Trophoblast cell (in vitro differentiated cells and primary cell): ENCODE measurements around the gene TOPBP1.

Source experiments
- DNase-seq, 2 donors: peaks; one replicate each; pipeline ENCODE4 v3.0.0-alpha.2; 2016
- H2AFZ ChIP-seq: 2 replicates; pipeline ENCODE4 v1.6.1; 2013; ENCODE audit warnings: low read length, moderate library complexity, mild to moderate bottlenecking; ENCODE audit not compliant: insufficient read depth, poor library complexity
- H2AK5ac ChIP-seq: 2 replicates; pipeline ENCODE4 v1.6.1; 2013; ENCODE audit warnings: mild to moderate bottlenecking, low read length
- H2BK120ac ChIP-seq: 2 replicates; pipeline ENCODE4 v1.6.1; 2013; ENCODE audit warnings: low read length, mild to moderate bottlenecking, moderate library complexity; ENCODE audit not compliant: insufficient read depth, poor library complexity
- H2BK12ac ChIP-seq: 2 replicates; pipeline ENCODE4 v1.6.1; 2013; ENCODE audit warnings: mild to moderate bottlenecking, low read length, moderate library complexity
- H2BK5ac ChIP-seq: 2 replicates; pipeline ENCODE4 v1.6.1; 2013; ENCODE audit warnings: low read length, low read depth, moderate library complexity, mild to moderate bottlenecking; ENCODE audit not compliant: poor library complexity
- H3K14ac ChIP-seq: 2 replicates; pipeline ENCODE4 v1.6.1; 2013; ENCODE audit warnings: mild to moderate bottlenecking, low read length
- H3K18ac ChIP-seq: 2 replicates; pipeline ENCODE4 v1.6.1; 2013; ENCODE audit warnings: mild to moderate bottlenecking, low read length
- H3K23ac ChIP-seq: 2 replicates; pipeline ENCODE4 v1.6.1; 2013; ENCODE audit warnings: low read length
- H3K27ac ChIP-seq: 2 replicates; pipeline ENCODE4 v1.5.1; 2013; ENCODE audit warnings: low read depth, mild to moderate bottlenecking, inconsistent platforms, low read length, moderate library complexity
- H3K27me3 ChIP-seq: 2 replicates; pipeline ENCODE4 v1.6.1; 2013; ENCODE audit warnings: inconsistent platforms, mild to moderate bottlenecking, low read length, moderate library complexity; ENCODE audit not compliant: insufficient read depth
- H3K36me3 ChIP-seq, 2 experiments: 1 replicate in 1 of 2; 2 replicates in 1 of 2; pipeline ENCODE4 v1.6.1; 2013; ENCODE audit warnings: low read length in 2 of 2, mild to moderate bottlenecking in 2 of 2, moderate library complexity in 1 of 2; ENCODE audit not compliant: insufficient read depth in 2 of 2, control insufficient read depth in 1 of 2
- H3K4ac ChIP-seq: 2 replicates; pipeline ENCODE4 v1.6.1; 2013; ENCODE audit warnings: low read depth, mild to moderate bottlenecking, low read length, moderate library complexity
- H3K4me1 ChIP-seq, 2 experiments: 1 replicate in 1 of 2; 2 replicates in 1 of 2; pipeline ENCODE4 v1.6.1; 2013; ENCODE audit warnings: low read length in 2 of 2, mild to moderate bottlenecking in 2 of 2, moderate library complexity in 1 of 2; ENCODE audit not compliant: insufficient read depth in 2 of 2, control insufficient read depth in 1 of 2
- H3K4me2 ChIP-seq: 2 replicates; pipeline ENCODE4 v1.6.1; 2013; ENCODE audit warnings: inconsistent platforms, mild to moderate bottlenecking, low read length, moderate library complexity
- H3K4me3 ChIP-seq: 2 replicates; pipeline ENCODE4 v1.5.1; 2013; ENCODE audit warnings: mild to moderate bottlenecking, low read depth, low read length, inconsistent platforms
- H3K79me1 ChIP-seq: one replicate; pipeline ENCODE4 v1.6.1; 2013; ENCODE audit warnings: low read length
- H3K79me2 ChIP-seq: 2 replicates; pipeline ENCODE4 v1.6.1; 2013; ENCODE audit warnings: low read length, mild to moderate bottlenecking; ENCODE audit not compliant: control insufficient read depth, insufficient read depth, poor library complexity
- H3K9ac ChIP-seq: 2 replicates; pipeline ENCODE4 v1.6.1; 2013; ENCODE audit warnings: mild to moderate bottlenecking, low read length
- H3K9me3 ChIP-seq: 2 replicates; pipeline ENCODE4 v1.6.1; 2013; ENCODE audit warnings: low read depth, mild to moderate bottlenecking, control low read depth, inconsistent platforms, low read length; ENCODE audit not compliant: insufficient read depth
- H4K12ac ChIP-seq: 2 replicates; pipeline ENCODE4 v1.6.1; 2013; ENCODE audit warnings: low read depth, mild to moderate bottlenecking, low read length, moderate library complexity
- H4K8ac ChIP-seq: 2 replicates; pipeline ENCODE4 v1.6.1; 2013; ENCODE audit warnings: low read depth, mild to moderate bottlenecking, low read length, moderate library complexity
- H4K91ac ChIP-seq: one replicate; pipeline ENCODE4 v1.6.1; 2013; ENCODE audit warnings: low read depth, mild to moderate bottlenecking, low read length, moderate library complexity
- WGBS: extraction: QIAGEN DNeasy Blood & Tissue Kit; methylation state at CpG from one replicate; pipeline ENCODE4 v1.1.7; 2013; ENCODE audit warnings: missing lambda C conversion rate; ENCODE audit not compliant: insufficient read length, insufficient coverage; ENCODE audit errors: extremely low coverage; 5-methylcytosine and 5-hydroxymethylcytosine counted together

TOPBP1 gene

GRCh38 chr3:133703915-133704314, 42.2 kb upstream of the TOPBP1 start:
- Histone ChIP-seq H3K27me3 (peaks cover 3% of the 10 kb centered on the region), H3K79me2 (no peaks in the 10 kb centered on the region), H3K9me3 (peaks cover 5% of the 10 kb centered on the region), H2BK12ac (no peak overlapping the region), H3K4me2 (no peak overlapping the region), H4K12ac (no peak overlapping the region), H3K9ac (no peak overlapping the region), H3K4me1 (no peaks in the 10 kb centered on the region), H3K14ac (no peak overlapping the region), H3K23ac (no peak overlapping the region), H3K36me3 (no peaks in the 10 kb centered on the region), H4K8ac (no peak overlapping the region), H3K79me1 (no peaks in the 10 kb centered on the region), H3K27ac (no peak overlapping the region), H2BK120ac (no peak overlapping the region), H2AFZ (no peak overlapping the region), H4K91ac (no peak overlapping the region), H3K4ac (no peak overlapping the region), H3K18ac (no peak overlapping the region), H2AK5ac (no peak overlapping the region), H3K4me3 (no peak overlapping the region), H2BK5ac (no peak overlapping the region)
- DNase-seq = no peak
- no CpG with 5 or more reads among the region's 1 CpG for WGBS

- H3K79me1 ChIP-seq = no peaks in the 10 kb centered on the region
- H2AFZ ChIP-seq = no peak overlapping the region
- no peak overlapping the region for H3K4me3 ChIP-seq
- no CpG with 5 or more reads among the region's 7 CpGs for WGBS
- peaks cover 5% of the 10 kb centered on the region for H3K9me3 ChIP-seq
- H3K23ac ChIP-seq = no peak overlapping the region
- no peak overlapping the region for H3K4me2 ChIP-seq
- H2BK120ac ChIP-seq = no peak overlapping the region
- no peak overlapping the region for H2BK12ac ChIP-seq
- H3K4me1 ChIP-seq = no peaks in the 10 kb centered on the region
- no peak overlapping the region for H3K14ac ChIP-seq
- no peak overlapping the region for H4K91ac ChIP-seq
- DNase-seq = no peak
- no peak overlapping the region for H3K18ac ChIP-seq
- no peak overlapping the region for H3K27ac ChIP-seq
- H4K8ac ChIP-seq = no peak overlapping the region
- H3K9ac ChIP-seq = no peak overlapping the region
- H3K79me2 ChIP-seq = no peaks in the 10 kb centered on the region
- H3K4ac ChIP-seq = no peak overlapping the region
- H3K27me3 ChIP-seq = peaks cover 2% of the 10 kb centered on the region
- H2AK5ac ChIP-seq = no peak overlapping the region
- no peaks in the 10 kb centered on the region for H3K36me3 ChIP-seq
- H2BK5ac ChIP-seq = no peak overlapping the region
- no peak overlapping the region for H4K12ac ChIP-seq
Observed at GRCh38 chr3:133701435-133702358, 40.0 kb upstream of the TOPBP1 start.

- Histone ChIP-seq H3K23ac (no peak overlapping the region), H4K12ac (no peak overlapping the region), H4K8ac (no peak overlapping the region), H3K9me3 (peaks cover 5% of the 10 kb centered on the region), H2BK12ac (no peak overlapping the region), H3K9ac (no peak overlapping the region), H3K14ac (no peak overlapping the region), H4K91ac (no peak overlapping the region), H3K4me3 (no peak overlapping the region), H2AFZ (no peak overlapping the region), H2AK5ac (no peak overlapping the region), H3K4me1 (no peaks in the 10 kb centered on the region), H3K4ac (no peak overlapping the region), H3K36me3 (no peaks in the 10 kb centered on the region), H3K79me2 (no peaks in the 10 kb centered on the region), H3K27me3 (no peaks in the 10 kb centered on the region), H3K79me1 (no peaks in the 10 kb centered on the region), H3K27ac (no peak overlapping the region), H2BK5ac (no peak overlapping the region), H2BK120ac (no peak overlapping the region), H3K4me2 (no peak overlapping the region), H3K18ac (no peak overlapping the region)
- no CpG with 5 or more reads among the region's 6 CpGs for WGBS
- DNase-seq = no peak
Observed at GRCh38 chr3:133700351-133700750, 38.6 kb upstream of the TOPBP1 start.

- Histone ChIP-seq H3K9ac (no peak overlapping the region), H3K79me2 (no peaks in the 10 kb centered on the region), H2AK5ac (no peak overlapping the region), H2BK120ac (no peak overlapping the region), H3K4me3 (no peak overlapping the region), H2BK5ac (no peak overlapping the region), H3K4me1 (no peaks in the 10 kb centered on the region), H3K79me1 (no peaks in the 10 kb centered on the region), H3K14ac (no peak overlapping the region), H2BK12ac (no peak overlapping the region), H3K36me3 (no peaks in the 10 kb centered on the region), H3K9me3 (peaks cover 5% of the 10 kb centered on the region), H4K8ac (no peak overlapping the region), H3K4ac (no peak overlapping the region), H4K91ac (no peak overlapping the region), H3K27ac (no peak overlapping the region), H3K23ac (no peak overlapping the region), H3K18ac (no peak overlapping the region), H3K27me3 (no peaks in the 10 kb centered on the region), H2AFZ (no peak overlapping the region), H4K12ac (no peak overlapping the region), H3K4me2 (no peak overlapping the region)
- no CpG with 5 or more reads among the region's 3 CpGs for WGBS
- DNase-seq = no peak
Observed at GRCh38 chr3:133699903-133700302, 38.2 kb upstream of the TOPBP1 start.
